HL-60/S4 treated with phorbol 12-myristate 13-acetate at 8.2 ng/mL for 4 days and 3 days (cell line): ENCODE measurements around the gene RAD51B.

Experiments used
- in situ Hi-C: fragments of 300-500 bp; cut with MboI; formaldehyde crosslinking; loops from 2 replicates; pipeline ENCODE4 v1.15.0; 2022; ENCODE audit warnings: low sequenced_read_pairs

The RAD51B gene

GRCh38 chr14:68510201-68511128 lies 690.9 kb downstream of the RAD51B start:
- in situ Hi-C loops, result no loop called here

- in situ Hi-C loops, result no loop called here
Observed at GRCh38 chr14:68511129-68512047, 691.8 kb downstream of the RAD51B start.

- in situ Hi-C loops, result no loop called here
Observed at GRCh38 chr14:68512088-68512487, 692.5 kb downstream of the RAD51B start.

GRCh38 chr14:68513137-68513536 lies 693.6 kb downstream of the RAD51B start:
- in situ Hi-C loops, result no loop called here

GRCh38 chr14:68513838-68514607 lies 694.4 kb downstream of the RAD51B start:
- in situ Hi-C loops, result no loop called here

GRCh38 chr14:68514608-68515194 lies 695.1 kb downstream of the RAD51B start:
- in situ Hi-C loops, result no loop called here

GRCh38 chr14:68516342-68516741 lies 696.8 kb downstream of the RAD51B start:
- in situ Hi-C loops, result no loop called here

GRCh38 chr14:68518166-68518565 lies 698.6 kb downstream of the RAD51B start:
- in situ Hi-C loops, result no loop called here

GRCh38 chr14:68518761-68519670 lies 699.4 kb downstream of the RAD51B start:
- in situ Hi-C loops, result no loop called here

- in situ Hi-C loops, result no loop called here
Observed at GRCh38 chr14:68519671-68520187, 700.1 kb downstream of the RAD51B start.

GRCh38 chr14:68520637-68521556 lies 701.3 kb downstream of the RAD51B start:
- in situ Hi-C loops, result no loop called here

- in situ Hi-C loops, result no loop called here
Observed at GRCh38 chr14:68521557-68521901, 702.0 kb downstream of the RAD51B start.

- in situ Hi-C loops, result no loop called here
Observed at GRCh38 chr14:68521961-68522509, 702.5 kb downstream of the RAD51B start.

GRCh38 chr14:68522510-68523325 lies 703.1 kb downstream of the RAD51B start:
- in situ Hi-C loops, result no loop called here

- in situ Hi-C loops, result no loop called here
Observed at GRCh38 chr14:68523326-68523610, 703.7 kb downstream of the RAD51B start.

GRCh38 chr14:68523989-68524725 lies 704.6 kb downstream of the RAD51B start:
- in situ Hi-C loops, result no loop called here

- in situ Hi-C loops, result no loop called here
Observed at GRCh38 chr14:68525516-68525915, 705.9 kb downstream of the RAD51B start.
